Tibial artery (tissue), 4 donors: ENCODE measurements around the gene NOTCH4.
"Not testable (repeated sequence)": the region's sequence is repeated elsewhere in the genome, so short reads cannot be mapped to it uniquely, and the experiment has no call there.

ENCODE experiments used
- DNase-seq, 2 donors: peaks; one replicate each; pipeline ENCODE4 v3.0.0-alpha.2; 2019
- H3K27ac ChIP-seq, 2 donors: fragments of 200-600 bp; sonication (generic) in 1 of 2; 1 replicate in 1 of 2; 2 replicates in 1 of 2; pipeline ENCODE4 v1.5.1; 2018 to 2019; ENCODE audit warnings: mild to moderate bottlenecking in 1 of 2
- H3K27me3 ChIP-seq, 2 donors: fragments of 200-600 bp; sonication (generic) in 1 of 2; one replicate each; pipeline versions ENCODE4 v1.5.1 to v1.6.0; 2016 to 2019
- H3K36me3 ChIP-seq, 3 donors: fragments of 200-600 bp; sonication (generic) in 2 of 3; one replicate each; pipeline ENCODE4 v1.5.1; 2016 to 2019; ENCODE audit warnings: mild to moderate bottlenecking in 2 of 3
- H3K4me1 ChIP-seq, 4 donors: fragments of 200-600 bp; sonication (generic) in 2 of 4; 1 replicate in 3 of 4; 2 replicates in 1 of 4; pipeline ENCODE4 v1.5.1; 2016 to 2019
- H3K4me3 ChIP-seq, 2 donors: fragments of 200-600 bp; sonication (generic) in 1 of 2; 1 replicate in 1 of 2; 2 replicates in 1 of 2; pipeline ENCODE4 v1.5.1; 2018 to 2019; ENCODE audit warnings: mild to moderate bottlenecking in 2 of 2
- H3K9me3 ChIP-seq, 3 donors: fragments of 200-600 bp; sonication (generic) in 1 of 3; one replicate each; pipeline ENCODE4 v1.5.1; 2016 to 2019
- CTCF ChIP-seq, 2 experiments: fragments of 200-600 bp in 1 of 2; fragments of 450-650 bp in 1 of 2; IDR thresholded peaks; one replicate each; pipeline ENCODE4 v1.5.1; 2017 to 2019; ENCODE audit warnings: antibody characterized with exemption in 2 of 2, mild to moderate bottlenecking in 1 of 2, moderate library complexity in 1 of 2
- intact Hi-C: fragments of 100-400 bp; cut with DNase I; formaldehyde crosslinking; loops from one replicate; pipeline ENCODE4 v1.15.0; 2023; ENCODE audit warnings: low total_unique reads

NOTCH4 gene

DNA sequence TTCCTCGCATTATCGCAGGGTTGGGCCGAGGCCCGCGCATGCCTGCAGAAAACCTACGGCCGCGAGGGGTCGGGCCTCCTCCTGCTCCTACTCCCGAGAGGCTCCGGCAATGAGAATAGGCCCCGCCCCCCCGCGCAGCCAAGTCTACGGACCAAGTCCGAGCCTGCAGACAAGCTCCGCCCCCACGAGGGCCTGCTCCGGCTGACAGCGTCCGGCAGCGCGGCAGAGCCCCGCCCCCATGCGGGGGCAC lies 28.3 kb downstream of the NOTCH4 start:
- no peaks in the 10 kb centered on the region for H3K9me3 ChIP-seq
- no peaks in the 10 kb centered on the region for H3K36me3 ChIP-seq
- peak; percentile 100 for DNase-seq
- peaks cover 0 to 2% of the 10 kb centered on the region in 2 donors for H3K27me3 ChIP-seq
- peak overlapping the region; percentile 71 to 87 for H3K4me3 ChIP-seq
- peak; percentile 37 to 46 for TF ChIP-seq CTCF (IDR thresholded peaks at IDR 0.05)
- intact Hi-C loops = no loop called here
- H3K4me1 ChIP-seq = peaks cover 0 to 36% (median 28%) of the 10 kb centered on the region in 4 donors
- H3K27ac ChIP-seq = peak overlapping the region; percentile 98

DNA sequence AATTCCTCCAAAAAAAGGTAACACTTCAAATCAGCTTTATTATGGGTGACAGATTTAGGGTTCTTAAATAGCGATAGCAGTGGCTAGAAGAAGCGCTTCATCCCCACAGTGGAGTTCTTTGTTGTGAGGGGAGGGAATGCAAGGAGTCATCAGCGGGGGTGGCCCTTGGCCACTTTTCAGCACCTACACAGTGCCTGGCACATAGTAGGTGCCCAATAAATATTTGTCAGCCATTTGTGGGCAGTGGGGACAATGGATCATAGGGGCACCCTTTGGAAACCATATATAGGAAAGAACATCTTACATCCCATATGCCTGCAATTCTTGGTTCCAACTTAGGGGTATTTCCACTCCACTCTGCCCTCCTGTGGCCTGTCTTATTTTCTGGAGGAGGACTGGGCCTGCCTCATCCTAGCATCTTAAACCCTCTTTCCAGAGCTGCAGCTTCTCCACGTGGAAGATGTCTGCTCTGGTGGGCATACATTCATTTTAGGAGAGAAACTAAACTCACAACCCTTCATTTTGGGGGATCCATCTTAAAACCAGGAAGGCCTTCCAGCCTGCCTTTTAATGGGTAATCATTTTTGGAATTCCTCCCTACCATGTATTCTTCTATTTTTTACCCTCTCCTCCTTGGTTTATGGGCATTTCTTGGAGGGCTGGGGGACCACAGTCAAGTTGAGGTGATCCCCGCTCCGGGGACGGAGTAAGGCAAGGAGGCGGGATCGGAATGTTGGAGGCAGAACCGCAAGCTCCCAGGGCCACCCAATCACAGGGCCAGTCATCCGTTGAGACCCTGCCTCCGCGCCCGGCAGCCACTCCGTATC lies 28.8 kb downstream of the NOTCH4 start:
- peak overlapping the region; percentile 41 to 54 for H3K4me3 ChIP-seq
- no peak for DNase-seq
- H3K4me1 ChIP-seq = peaks cover 0 to 39% (median 30%) of the 10 kb centered on the region in 4 donors
- H3K27me3 ChIP-seq = no peaks in the 10 kb centered on the region
- H3K9me3 ChIP-seq = no peaks in the 10 kb centered on the region
- intact Hi-C loops = no loop called here
- peak overlapping the region; percentile 87 to 98 for H3K27ac ChIP-seq
- TF ChIP-seq CTCF (IDR thresholded peaks at IDR 0.05) = peak; percentile 43 to 59
- H3K36me3 ChIP-seq = no peaks in the 10 kb centered on the region

- peaks cover 0 to 40% (median 30%) of the 10 kb centered on the region in 4 donors for H3K4me1 ChIP-seq
- H3K27ac ChIP-seq = peak overlapping the region; percentile 87 to 98
- no peaks in the 10 kb centered on the region for H3K9me3 ChIP-seq
- no peak overlapping the region for H3K4me3 ChIP-seq
- intact Hi-C loops = no loop called here
- no peaks in the 10 kb centered on the region for H3K27me3 ChIP-seq
- H3K36me3 ChIP-seq = no peaks in the 10 kb centered on the region
- no peak for TF ChIP-seq CTCF (IDR thresholded peaks at IDR 0.05)
- DNase-seq = no peak
Observed at GRCh38 chr6:32194388-32194787, 29.5 kb downstream of the NOTCH4 start.

GRCh38 chr6:32193096-32193495 lies 30.8 kb downstream of the NOTCH4 start:
- H3K4me3 ChIP-seq, intact Hi-C loops, H3K27me3 ChIP-seq, H3K36me3 ChIP-seq, H3K9me3 ChIP-seq: not testable (repeated sequence)
- Histone ChIP-seq H3K4me1 (peaks cover 0 to 52% (median 42%) of the 10 kb centered on the region in 4 donors), H3K27ac (peak overlapping the region in 1 of 2 donors; percentile 92)
- peak in 1 of 2 donors; percentile 61 for DNase-seq

GRCh38 chr6:32192608-32193039 lies 31.2 kb downstream of the NOTCH4 start, which contains the start of gene GPSM3:
GPSM3 (minus strand) TSS chr6:32192643; CDS start chr6:32192513, 130 bp downstream.
- Histone ChIP-seq H3K27me3 (no peaks in the 10 kb centered on the region), H3K4me3 (peak within 1 kb of the TSS; percentile 26 to 30), H3K4me1 (peaks cover 0 to 57% (median 47%) of the 10 kb centered on the region in 4 donors), H3K36me3 (peaks cover 3 to 4% (median 4%) of the 10 kb centered on the region in 3 donors), H3K9me3 (no peaks in the 10 kb centered on the region), H3K27ac (peak within 1 kb of the TSS; percentile 92 to 97)
- no peak for TF ChIP-seq CTCF (IDR thresholded peaks at IDR 0.05)
- intact Hi-C loops = no loop called here
- DNase-seq = peak in 1 of 2 donors; percentile 75
